Esophagus squamous epithelium (tissue), 5 donors: ENCODE results near the gene RFX8. TPM values are rescaled to one million over a fixed set of nuclear protein-coding genes. Genes with fewer than 3 reads are reported as not detected.

ENCODE experiments used
- DNase-seq: peaks from one replicate; lab custom pipeline; 2025; lab: John Stamatoyannopoulos, UW
- H3K27ac ChIP-seq, 4 donors: fragments of 200-600 bp; sonication (generic); one replicate each; pipeline ENCODE4 v1.5.1; 2016 to 2019; ENCODE audit warnings: mild to moderate bottlenecking in 1 of 4
- H3K27me3 ChIP-seq, 4 donors: fragments of 200-600 bp; sonication (generic); 1 replicate in 3 of 4; 2 replicates in 1 of 4; pipeline versions ENCODE4 v1.5.1 to v1.6.0; 2017 to 2021; ENCODE audit warnings: antibody characterized with exemption in 1 of 4
- H3K36me3 ChIP-seq, 3 donors: fragments of 200-600 bp; sonication (generic); one replicate each; pipeline ENCODE4 v1.5.1; 2016 to 2019
- H3K4me1 ChIP-seq, 3 donors: fragments of 200-600 bp; sonication (generic); one replicate each; pipeline ENCODE4 v1.5.1; 2017 to 2019
- H3K4me3 ChIP-seq, 4 donors: fragments of 200-600 bp; sonication (generic); 1 replicate in 3 of 4; 2 replicates in 1 of 4; pipeline ENCODE4 v1.5.1; 2016 to 2019; ENCODE audit warnings: mild to moderate bottlenecking in 2 of 4, moderate library complexity in 1 of 4
- H3K9me3 ChIP-seq, 3 donors: fragments of 200-600 bp; sonication (generic); one replicate each; pipeline ENCODE4 v1.5.1; 2016 to 2019
- CTCF ChIP-seq, 6 experiments: fragments of 450-650 bp in 4 of 6; fragments of 200-600 bp in 2 of 6; sonication (generic) in 2 of 6; IDR thresholded peaks; one replicate each; pipeline ENCODE4 v1.5.1; 2016 to 2019; ENCODE audit warnings: antibody characterized with exemption in 6 of 6, mild to moderate bottlenecking in 4 of 6, moderate library complexity in 4 of 6
- POLR2A ChIP-seq, 4 donors: fragments of 450-650 bp; IDR thresholded peaks; one replicate each; pipeline ENCODE4 v1.6.1; 2017; ENCODE audit warnings: antibody characterized with exemption in 4 of 4, mild to moderate bottlenecking in 4 of 4, moderate library complexity in 3 of 4
- WGBS, 2 donors: methylation state at CpG; one replicate each; pipeline ENCODE4 v1.1.5; 2018; 5-methylcytosine and 5-hydroxymethylcytosine counted together
- intact Hi-C: fragments of 100-400 bp; cut with DNase I; formaldehyde crosslinking; loops from one replicate; pipeline ENCODE4 v1.15.0; 2022
- total RNA-seq, 4 donors: library from RNA; depleted of rRNA; stranded (reverse); fragments of >200 nt; gene quantifications; one replicate each; pipeline ENCODE4 v1.1.0, GENCODE V29; 2016
- donor health status: DM: yes; HTN: yes; CAD: no.

RFX8 gene
- total RNA-seq, 4 donors from 2014 or later = 0.57 TPM; not detected in 3

- intact Hi-C loops = no loop called here
- DNase-seq = no peak
- Histone ChIP-seq H3K27ac (no peak overlapping the region), H3K4me3 (no peak overlapping the region), H3K36me3 (no peaks in the 10 kb centered on the region), H3K9me3 (no peaks in the 10 kb centered on the region), H3K4me1 (peaks cover 0 to 13% (median 9%) of the 10 kb centered on the region in 3 donors), H3K27me3 (no peaks in the 10 kb centered on the region)
- 84 to 87% methylated on average over 4 of the region's 4 CpGs for WGBS, 2 donors
- no peak for TF ChIP-seq POLR2A (IDR thresholded peaks at IDR 0.05)
- no peak for TF ChIP-seq CTCF (IDR thresholded peaks at IDR 0.05)
Measured at GRCh38 chr2:101431486-101431885, 43.4 kb downstream of the RFX8 start.

- Histone ChIP-seq H3K4me3 (no peak overlapping the region), H3K9me3 (no peaks in the 10 kb centered on the region), H3K27ac (no peak overlapping the region), H3K27me3 (no peaks in the 10 kb centered on the region), H3K36me3 (no peaks in the 10 kb centered on the region), H3K4me1 (peaks cover 0 to 6% (median 3%) of the 10 kb centered on the region in 3 donors)
- no peak for DNase-seq
- TF ChIP-seq CTCF (IDR thresholded peaks at IDR 0.05) (no peak), POLR2A (IDR thresholded peaks at IDR 0.05) (no peak)
- 75 to 76% methylated on average over 2 of the region's 2 CpGs for WGBS, 2 donors
- intact Hi-C loops = no loop called here
Measured at GRCh38 chr2:101430156-101430555, 44.8 kb downstream of the RFX8 start.

- intact Hi-C loops = no loop called here
- DNase-seq = no peak
- WGBS, 2 donors = 89 to 91% methylated on average over 6 of the region's 6 CpGs
Measured at GRCh38 chr2:101429453-101429852, 45.5 kb downstream of the RFX8 start.

DNA sequence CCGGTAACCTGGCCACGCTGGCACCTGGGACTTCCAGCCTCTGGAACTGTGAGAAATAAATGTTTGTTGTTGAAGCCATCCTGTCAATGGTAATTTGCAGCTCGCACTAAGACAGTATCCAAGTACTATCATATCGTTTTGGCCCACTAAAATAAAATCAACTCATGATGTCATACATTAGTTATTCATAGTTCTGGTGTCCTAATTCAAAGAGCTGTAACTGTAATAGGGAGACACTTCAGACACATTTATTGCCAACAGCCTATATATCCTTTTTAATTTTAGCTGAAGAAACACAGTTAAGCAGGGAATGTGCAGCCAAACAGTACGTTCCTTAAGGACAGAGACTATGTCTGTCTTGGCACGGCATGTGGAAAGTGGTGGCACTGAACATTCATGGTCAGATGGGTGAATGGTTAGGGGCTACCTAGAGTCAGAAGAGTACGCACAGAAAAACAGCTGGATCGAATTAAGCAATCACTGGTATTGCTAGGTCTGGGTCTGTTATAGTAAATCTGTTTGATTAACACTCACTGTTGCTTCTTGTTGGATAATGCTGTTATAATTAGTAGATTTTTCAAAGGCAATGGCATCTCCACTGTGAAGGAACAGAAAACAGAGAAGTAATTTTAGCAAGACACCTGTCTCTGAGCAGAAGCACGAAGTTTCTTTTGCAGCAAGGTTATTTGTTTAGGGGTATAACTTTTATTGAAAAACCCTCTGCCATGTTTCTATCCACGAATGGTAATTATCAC is 46.3 kb downstream of the RFX8 start:
- WGBS, 2 donors = 78 to 79% methylated on average over 10 of the region's 10 CpGs
- H3K27ac ChIP-seq = no peak overlapping the region
- H3K4me1 ChIP-seq = no peaks in the 10 kb centered on the region
- TF ChIP-seq CTCF (IDR thresholded peaks at IDR 0.05) (no peak), POLR2A (IDR thresholded peaks at IDR 0.05) (no peak)
- no peaks in the 10 kb centered on the region for H3K27me3 ChIP-seq
- intact Hi-C loops = no loop called here
- no peak for DNase-seq
- H3K36me3 ChIP-seq = no peaks in the 10 kb centered on the region
- H3K9me3 ChIP-seq = no peaks in the 10 kb centered on the region
- no peak overlapping the region for H3K4me3 ChIP-seq

More at GRCh38 chr2:101429453-101429852, 45.5 kb downstream of the RFX8 start:
- Histone ChIP-seq H3K27ac (no peak overlapping the region), H3K36me3 (no peaks in the 10 kb centered on the region), H3K4me3 (no peak overlapping the region), H3K27me3 (no peaks in the 10 kb centered on the region), H3K9me3 (no peaks in the 10 kb centered on the region), H3K4me1 (no peaks in the 10 kb centered on the region)
- no peak for TF ChIP-seq POLR2A (IDR thresholded peaks at IDR 0.05)
- TF ChIP-seq CTCF (IDR thresholded peaks at IDR 0.05) = no peak

GRCh38 chr2:101427743-101428142 is 47.2 kb downstream of the RFX8 start:
- Histone ChIP-seq H3K9me3 (no peaks in the 10 kb centered on the region), H3K4me1 (no peaks in the 10 kb centered on the region), H3K36me3 (no peaks in the 10 kb centered on the region), H3K4me3 (no peak overlapping the region), H3K27ac (no peak overlapping the region), H3K27me3 (no peaks in the 10 kb centered on the region)
- WGBS, 2 donors = 80 to 85% methylated on average over 10 to 13 of the region's 13 CpGs
- no peak for TF ChIP-seq CTCF (IDR thresholded peaks at IDR 0.05)
- no peak for TF ChIP-seq POLR2A (IDR thresholded peaks at IDR 0.05)
- no peak for DNase-seq
- intact Hi-C loops = no loop called here
